Mononuclear cell (primary cell): ENCODE measurements around the gene TMEM143. TPM values are rescaled to one million over a fixed set of nuclear protein-coding genes. Genes with fewer than 3 reads are reported as not detected.

Experiments used
- H3K27me3 ChIP-seq: 2 replicates; pipeline ENCODE4 v1.6.0; 2011; ENCODE audit warnings: low read length, control low read depth; ENCODE audit not compliant: insufficient read depth
- H3K4me1 ChIP-seq: 2 replicates; pipeline ENCODE4 v1.5.1; 2011; ENCODE audit warnings: mild to moderate bottlenecking, low read length, control low read depth; ENCODE audit not compliant: insufficient read depth
- H3K4me3 ChIP-seq: 2 replicates; pipeline ENCODE4 v1.5.1; 2011; ENCODE audit warnings: mild to moderate bottlenecking, low read length, moderate library complexity
- H3K9me3 ChIP-seq: 2 replicates; pipeline ENCODE4 v1.5.1; 2011; ENCODE audit warnings: low read depth, mild to moderate bottlenecking, control low read depth, low read length
- total RNA-seq: library from RNA; depleted of rRNA; stranded (reverse); fragments of >200 nt; gene quantifications from one replicate; pipeline ENCODE4 v1.2.3, GENCODE V29; 2012

TMEM143 gene
- total RNA-seq, 1 donor, result 3.4 TPM

DNA sequence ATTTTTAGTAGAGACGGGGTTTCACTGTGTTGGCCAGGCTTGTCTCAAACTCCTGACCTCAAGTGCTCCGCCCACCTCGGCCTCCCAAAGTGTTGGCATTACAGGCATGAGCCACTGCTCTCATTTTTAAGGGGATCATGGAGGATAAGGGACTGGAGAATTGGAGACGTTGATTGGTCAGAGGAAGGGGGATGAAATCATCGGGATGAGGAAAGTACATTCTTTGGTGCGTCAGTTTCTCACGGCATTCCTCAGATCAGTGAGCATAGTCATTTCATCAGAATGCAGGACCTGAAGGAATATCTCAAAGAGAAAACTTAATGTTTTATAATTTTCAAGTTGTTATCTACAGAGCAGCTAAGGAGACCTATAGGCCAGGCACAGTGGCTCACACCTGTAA lies 79.8 kb downstream of the TMEM143 start:
- Histone ChIP-seq H3K27me3 (no peaks in the 10 kb centered on the region), H3K9me3 (no peaks in the 10 kb centered on the region), H3K4me1 (no peaks in the 10 kb centered on the region), H3K4me3 (no peak overlapping the region)

Other genes with a start within 250 kb of the TMEM143 start
- gene LIG1, start 193.6 kb downstream of the TMEM143 start, total RNA-seq, result 24.8 TPM
- gene ZSWIM9, start 193.3 kb downstream of the TMEM143 start, total RNA-seq, result 0.73 TPM
- 46.0 TPM for gene CARD8, start 108.0 kb downstream of the TMEM143 start, total RNA-seq
- gene ZNF114, start 93.9 kb downstream of the TMEM143 start, total RNA-seq, result not detected
- gene EMP3, start 38.4 kb downstream of the TMEM143 start, total RNA-seq, result 230 TPM
- gene SYNGR4, start 427 bp upstream of the TMEM143 start, total RNA-seq, result not detected
- gene KDELR1, start 27.6 kb upstream of the TMEM143 start, total RNA-seq, result 20.0 TPM
- 0.10 TPM for gene GRIN2D, start 29.7 kb upstream of the TMEM143 start, total RNA-seq
- gene GRWD1, start 82.0 kb upstream of the TMEM143 start, total RNA-seq, result 15.2 TPM
- gene KCNJ14, start 91.6 kb upstream of the TMEM143 start, total RNA-seq, result 1.7 TPM
- 14.9 TPM for gene CYTH2, start 105.4 kb upstream of the TMEM143 start, total RNA-seq
- 1.5 TPM for gene LMTK3, start 147.9 kb upstream of the TMEM143 start, total RNA-seq
- gene SULT2B1, start 188.2 kb upstream of the TMEM143 start, total RNA-seq, result not detected
- gene SPACA4, start 242.8 kb upstream of the TMEM143 start, total RNA-seq, result not detected